ENCODE data around the gene GALNTL6. TPM values are rescaled to one million over a fixed set of nuclear protein-coding genes. Genes with fewer than 3 reads are reported as not detected.
A peak's percentile ranks its signal among the peaks of the same experiment; 100 is the strongest.

Gene GALNTL6
- total and polyA plus RNA-seq, 2 experiments from 2014 or later = 0.38 to 0.40 TPM

- Mint-ChIP-seq H3K9me3 (no peaks in the 10 kb centered on the region), H3K27me3 (ENCODE audit: insufficient read depth, low read depth, poor library complexity) (no peaks in the 10 kb centered on the region), H3K4me1 (no peaks in the 10 kb centered on the region), H3K36me3 (ENCODE audit: low read depth) (no peaks in the 10 kb centered on the region), H3K27ac (no peak overlapping the region), H3K4me3 (no peak overlapping the region)
- Histone ChIP-seq H3K79me2 (replicated peaks; ENCODE audit: insufficient read depth) (no peaks in the 10 kb centered on the region), H3K9me2 (ENCODE audit: insufficient read depth) (0 out of 2 replicates have a peak, but pooled peaks cover 4% of the 10 kb centered on the region), H3K36me3 (ENCODE audit: insufficient read depth) (no peaks in the 10 kb centered on the region), H3K4me2 (no peak overlapping the region), H3K4me1 (ENCODE audit: insufficient read depth) (no peaks in the 10 kb centered on the region), H4K20me1 (replicated peaks; ENCODE audit: insufficient read depth) (no peaks in the 10 kb centered on the region), H2AFZ (peak overlapping the region; percentile 72; the same call in 1 of the 2 replicates), H3F3A (replicated peaks; ENCODE audit: low read depth) (no peaks in the 10 kb centered on the region), H3K4me3 (no peak overlapping the region), H3K27ac (ENCODE audit: low read depth) (no peak overlapping the region), H3K27me3 (ENCODE audit: insufficient read depth) (no peaks in the 10 kb centered on the region)
- no peak for DNase-seq (ENCODE audit: low spot score)
- no peak for TF ChIP-seq NANOG (IDR thresholded peaks at IDR 0.05; ENCODE audit: borderline replicate concordance)
- no peak for TF ChIP-seq ZNF331 (CRISPR knock-in tag; IDR thresholded peaks at IDR 0.05; ENCODE audit: low read depth)
- no peak for TF ChIP-seq POLR2AphosphoS5 (IDR thresholded peaks at IDR 0.05; ENCODE audit: low read depth)
- no peak for TF ChIP-seq EZH2 (IDR thresholded peaks at IDR 0.05; ENCODE audit: low read depth, unreplicated experiment)
- TF ChIP-seq REST (IDR thresholded peaks at IDR 0.05; ENCODE audit: unreplicated experiment) = no peak
- no peak for TF ChIP-seq CREB1 (CRISPR knock-in tag; IDR thresholded peaks at IDR 0.05; ENCODE audit: low read depth)
- no peak for TF ChIP-seq STAT1 (IDR thresholded peaks at IDR 0.05; ENCODE audit: unreplicated experiment)
- no peak for TF ChIP-seq CTCF (conservative IDR thresholded peaks at IDR 0.05; ENCODE audit: low read depth in 2 of 2)
- no peak for TF ChIP-seq ZNF114 (CRISPR knock-in tag; IDR thresholded peaks at IDR 0.05)
- no peak for TF ChIP-seq JUNB (IDR thresholded peaks at IDR 0.05; ENCODE audit: unreplicated experiment)
- no peak for TF ChIP-seq ETS1 (IDR thresholded peaks at IDR 0.05)
- TF ChIP-seq ZNF462 (CRISPR knock-in tag; IDR thresholded peaks at IDR 0.05) = no peak
- TF ChIP-seq EZH2phosphoT487 (IDR thresholded peaks at IDR 0.05; ENCODE audit: unreplicated experiment) = no peak
- ATAC-seq = peak; percentile 73
Measured at GRCh38 chr4:172188248-172188988, 375.2 kb downstream of the GALNTL6 start.
